NOMO-1 treated with DMSO at 0.1 percent for 48 hours (cell line): ENCODE measurements around the gene ODC1.
A peak's percentile ranks its signal among the peaks of the same experiment; 100 is the strongest.

Source experiments
- DNase-seq: peaks from one replicate; lab custom pipeline; 2025; ENCODE audit not compliant: unreplicated experiment; lab: John Stamatoyannopoulos, UW

Gene ODC1

DNA sequence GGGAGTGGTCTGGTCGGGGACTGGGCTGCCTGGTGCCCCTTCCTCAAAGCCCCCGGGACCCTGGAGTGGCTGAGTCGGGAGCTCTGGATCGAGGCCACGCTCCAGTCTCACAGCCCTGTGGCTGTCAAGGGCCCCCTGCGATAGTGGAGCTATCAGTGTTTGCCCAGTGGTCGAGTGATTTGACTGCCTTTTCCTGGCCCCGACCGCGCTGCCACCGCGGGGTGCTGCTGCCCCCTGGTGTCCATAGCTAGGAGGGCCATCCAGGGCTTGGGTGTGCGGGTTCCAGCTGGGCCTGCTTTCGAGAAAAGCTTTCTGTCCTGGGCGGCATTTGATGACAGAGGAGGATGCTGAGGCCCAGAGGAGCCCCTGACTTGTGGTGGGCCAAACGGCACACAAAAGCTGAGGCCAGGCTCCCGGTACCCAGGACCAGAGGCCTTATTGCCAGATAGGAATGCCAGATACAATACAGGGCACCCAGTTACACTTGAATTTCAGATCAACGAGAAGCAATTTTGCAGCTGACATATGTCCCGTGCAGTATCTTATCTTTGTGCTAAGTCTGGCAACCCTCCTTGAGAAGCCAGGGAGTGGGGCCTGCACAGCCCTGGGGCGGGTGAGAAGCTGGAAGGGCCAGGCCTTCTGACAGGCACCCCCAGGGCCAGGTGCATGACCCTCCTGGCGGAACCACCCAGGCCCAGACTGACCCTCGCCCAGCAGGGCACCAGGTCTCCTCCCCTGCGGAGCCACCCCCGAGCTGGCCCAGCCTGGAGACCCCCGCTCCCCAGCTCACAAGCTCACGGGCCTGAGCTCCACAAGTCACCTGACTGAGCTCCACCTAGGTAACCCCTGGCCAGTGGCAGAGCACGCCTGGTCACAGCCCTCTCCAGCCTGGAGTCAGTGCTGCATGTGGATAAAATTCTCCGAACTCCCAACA lies 13.0 kb downstream of the ODC1 start:
- peak; percentile 75 for DNase-seq

DNA sequence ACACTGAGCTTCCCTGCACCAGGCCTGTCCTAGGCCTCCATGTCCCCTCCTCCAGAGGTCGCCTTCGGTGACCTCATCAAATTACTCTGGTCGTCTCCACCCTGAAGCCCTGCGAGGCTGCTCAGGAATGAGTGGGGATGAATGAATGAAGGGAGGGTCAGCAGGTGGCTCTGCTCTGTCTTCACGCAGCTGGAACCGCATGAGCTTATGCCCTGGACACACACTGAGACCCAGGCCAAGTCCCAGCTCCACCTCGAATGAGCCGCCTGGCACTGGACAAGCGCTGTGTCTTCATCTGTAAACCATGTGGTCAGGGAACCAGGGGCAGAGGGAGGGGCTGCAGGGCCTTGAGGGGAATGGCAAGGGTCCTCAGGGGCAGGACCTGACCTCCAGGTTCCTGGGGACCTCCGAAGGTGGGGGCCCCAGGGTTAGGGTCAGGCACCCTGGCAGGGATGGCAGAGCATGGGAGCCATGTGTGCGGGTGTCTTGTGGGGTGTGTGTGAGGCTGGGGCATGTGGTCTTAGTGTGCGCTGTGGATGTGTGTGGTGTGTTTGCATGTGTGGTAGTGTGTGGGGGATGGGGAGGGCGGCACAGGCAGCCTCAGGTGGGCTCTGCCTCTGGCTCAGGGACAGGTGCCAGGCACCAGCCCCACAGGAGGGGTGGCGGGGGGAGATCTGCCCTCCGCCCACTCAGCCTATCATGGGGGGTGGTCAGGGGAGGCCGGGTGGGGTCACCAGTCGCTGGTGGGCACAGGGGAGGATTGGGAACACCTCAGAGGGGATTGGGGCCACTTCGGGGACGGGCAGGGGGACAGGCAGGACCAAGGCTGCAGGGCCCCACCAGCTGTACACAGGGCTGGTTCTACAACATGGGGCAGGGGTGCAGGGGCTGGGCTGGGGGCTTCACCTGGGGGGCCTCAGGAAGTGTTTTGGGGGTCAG lies 13.9 kb downstream of the ODC1 start:
- DNase-seq = no peak

GRCh38 chr2:10433264-10433946 lies 14.7 kb downstream of the ODC1 start:
- no peak for DNase-seq

DNA sequence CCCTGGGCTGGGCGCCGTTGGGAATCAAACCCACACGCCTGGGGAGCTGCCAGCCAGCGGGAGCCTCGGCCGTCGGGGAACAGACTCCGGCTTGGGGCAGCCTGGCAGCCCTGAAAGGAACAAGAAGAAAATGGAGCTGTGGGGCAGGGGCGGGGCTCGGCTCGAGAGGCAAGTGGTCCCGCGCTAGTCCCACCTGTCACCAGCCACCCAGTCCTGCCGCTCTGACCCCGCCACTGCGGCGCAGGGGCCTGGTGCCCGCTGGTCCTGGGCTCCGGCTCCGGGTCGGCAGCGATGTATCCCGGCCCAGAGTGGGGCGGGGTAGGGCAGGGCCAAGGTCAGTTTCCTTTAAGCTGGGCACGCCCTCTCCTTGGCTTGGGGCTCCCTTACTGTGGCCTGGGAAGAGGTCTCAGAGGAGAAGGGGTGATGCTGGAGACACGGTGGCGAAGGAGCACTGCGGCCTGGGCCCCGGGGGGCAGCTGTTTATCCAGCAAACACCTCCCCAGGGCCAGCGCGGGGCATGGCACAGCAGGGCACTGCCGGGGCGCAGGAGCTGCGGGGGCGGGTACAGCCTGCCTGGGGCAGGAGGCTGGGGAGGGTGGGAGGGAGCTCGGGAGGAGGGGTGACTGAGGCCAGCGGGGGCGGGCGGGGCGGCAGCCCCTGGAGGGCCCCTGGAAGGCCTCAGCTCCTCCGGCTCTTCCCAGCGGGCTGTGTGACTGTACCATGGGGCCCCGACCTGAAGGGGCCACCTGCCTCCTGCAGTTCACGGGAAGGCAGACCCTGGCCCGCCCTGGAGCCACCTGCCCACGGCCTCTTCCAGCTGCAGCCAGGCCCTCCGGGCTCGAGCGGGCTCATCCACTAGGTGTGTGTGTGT lies 15.6 kb downstream of the ODC1 start:
- peak; percentile 14 for DNase-seq

GRCh38 chr2:10431797-10432196 lies 16.3 kb downstream of the ODC1 start:
- DNase-seq = no peak

GRCh38 chr2:10430886-10431622 lies 17.1 kb downstream of the ODC1 start:
- DNase-seq = peak; percentile 4

DNA sequence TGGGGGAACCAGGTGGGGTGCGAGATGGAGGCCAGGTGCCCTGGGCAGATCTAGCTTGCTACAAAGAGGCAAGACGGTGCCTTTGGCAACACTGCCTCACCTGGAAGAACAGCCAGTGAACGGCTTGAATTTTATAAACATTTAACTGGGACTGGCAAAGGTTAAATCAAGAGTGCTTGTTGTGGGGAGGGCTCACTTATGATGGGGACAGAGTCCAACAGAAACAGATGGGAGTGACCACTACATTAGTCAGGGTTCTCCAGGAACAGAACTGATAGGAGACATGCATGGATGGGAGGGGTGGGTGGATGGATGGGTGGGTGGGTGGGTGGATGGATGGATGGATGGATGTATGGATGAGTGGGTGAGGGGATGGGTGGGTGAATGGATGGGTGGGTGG lies 19.2 kb downstream of the ODC1 start:
- DNase-seq = no peak

DNA sequence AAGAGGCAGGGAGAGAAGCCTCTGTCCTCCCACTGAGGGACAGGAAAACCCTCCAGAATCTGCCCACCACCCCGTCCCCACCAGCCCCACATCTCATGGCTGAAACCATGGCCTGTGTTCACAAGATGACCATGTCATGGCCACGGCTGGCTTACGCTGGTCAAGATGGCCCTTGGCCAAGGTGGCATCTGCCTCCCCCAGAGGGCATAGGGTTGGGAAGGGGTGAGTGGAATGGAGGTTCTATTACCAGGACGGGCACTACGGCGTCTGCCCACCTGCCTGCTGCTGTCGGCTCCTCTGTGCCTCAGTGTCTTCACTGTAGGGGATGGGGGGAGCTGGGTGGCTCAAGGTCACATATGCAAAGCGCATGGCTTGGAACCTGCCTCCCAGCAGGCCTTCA lies 19.8 kb downstream of the ODC1 start:
- no peak for DNase-seq

- no peak for DNase-seq
These were observed 20.5 kb downstream of the ODC1 start for GRCh38 chr2:10427618-10427949.

- DNase-seq = no peak
These were observed 21.2 kb downstream of the ODC1 start for GRCh38 chr2:10426726-10427617.

DNA sequence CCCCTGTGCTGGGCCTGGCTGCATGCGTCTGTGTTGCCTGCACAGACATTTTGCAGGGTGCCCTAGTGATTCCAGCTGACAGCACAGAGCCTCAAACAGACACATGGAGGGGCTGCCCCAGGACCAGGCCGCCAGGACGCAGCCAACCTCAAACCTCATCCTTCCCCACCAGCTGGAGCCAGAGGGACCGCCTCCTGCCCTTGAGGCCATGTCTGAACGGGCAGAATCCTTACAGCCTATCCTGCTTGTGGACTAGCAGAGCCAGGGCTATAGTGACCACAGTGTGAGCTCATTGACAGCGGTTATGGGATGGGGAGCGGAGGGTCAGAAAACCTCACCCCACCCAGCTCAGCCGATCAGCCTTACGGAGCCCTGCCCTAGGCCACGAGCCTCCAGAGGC lies 22.4 kb downstream of the ODC1 start:
- DNase-seq = no peak

DNA sequence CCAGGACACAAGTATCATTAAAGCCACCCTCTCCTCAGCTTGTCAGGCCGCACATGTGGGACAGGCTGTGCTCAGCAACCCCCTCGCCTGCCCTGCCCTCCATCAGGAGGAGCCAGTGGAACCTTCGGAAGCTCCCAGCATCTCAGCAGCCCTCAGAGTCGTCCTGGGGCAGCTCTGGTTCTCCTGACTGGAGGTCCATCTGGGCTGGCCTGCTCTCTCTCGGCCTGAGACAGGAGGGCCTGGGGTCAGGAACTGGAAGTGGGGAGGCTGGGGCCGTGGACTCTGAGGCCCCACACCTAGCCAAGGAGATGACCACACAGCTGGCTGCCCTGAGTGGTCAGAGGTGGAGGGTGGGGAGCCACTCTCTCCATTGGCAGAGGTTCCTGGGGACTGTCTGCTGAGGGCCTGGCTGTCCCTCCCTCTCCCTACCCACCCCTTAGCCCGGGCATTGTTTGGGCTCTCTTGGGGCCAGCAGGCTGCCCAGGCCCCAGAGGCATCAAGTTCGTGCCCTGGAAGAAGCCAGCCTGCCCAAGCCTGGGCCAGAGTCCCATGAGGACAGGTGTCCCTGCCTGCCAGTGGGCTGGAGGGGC lies 23.1 kb downstream of the ODC1 start:
- DNase-seq = no peak

DNA sequence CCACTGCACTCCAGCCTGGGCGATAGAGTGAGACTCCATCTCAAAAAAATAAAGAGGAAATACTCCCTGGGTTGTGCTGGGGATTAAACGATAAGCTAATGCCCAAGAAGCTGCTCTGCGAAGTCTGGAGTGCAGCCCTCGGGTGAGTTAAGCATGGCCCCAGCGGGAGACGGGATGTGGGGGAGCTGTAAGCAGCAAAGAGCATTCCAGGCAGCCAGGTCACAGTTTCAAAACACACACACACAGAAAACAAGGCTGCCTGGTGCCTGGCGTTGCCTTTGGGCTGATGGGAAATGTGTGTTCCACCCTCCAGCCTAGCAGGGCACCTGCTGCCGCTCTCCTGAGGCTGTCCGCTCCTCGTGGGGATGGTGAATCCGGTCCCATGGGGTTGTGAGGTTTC lies 24.1 kb downstream of the ODC1 start:
- no peak for DNase-seq

DNA sequence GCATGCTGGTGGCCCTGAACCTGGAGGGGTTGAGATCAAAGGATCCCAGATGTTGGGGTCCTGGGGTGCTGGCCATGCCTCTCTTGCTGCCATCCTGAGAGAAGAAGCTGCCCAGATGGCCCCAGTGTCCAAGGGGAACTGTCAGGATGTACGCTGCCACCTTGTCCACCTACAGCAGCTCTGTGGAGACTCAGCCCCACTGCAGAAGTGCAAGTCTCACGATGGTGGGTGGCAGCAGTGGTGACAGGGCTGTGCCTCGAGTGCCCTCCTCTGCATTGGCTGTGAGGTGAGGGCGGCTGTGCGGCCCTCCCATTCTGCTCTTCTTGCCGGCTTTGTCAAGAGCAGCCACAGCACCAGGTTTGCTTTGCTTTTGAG lies 24.7 kb downstream of the ODC1 start:
- no peak for DNase-seq

DNA sequence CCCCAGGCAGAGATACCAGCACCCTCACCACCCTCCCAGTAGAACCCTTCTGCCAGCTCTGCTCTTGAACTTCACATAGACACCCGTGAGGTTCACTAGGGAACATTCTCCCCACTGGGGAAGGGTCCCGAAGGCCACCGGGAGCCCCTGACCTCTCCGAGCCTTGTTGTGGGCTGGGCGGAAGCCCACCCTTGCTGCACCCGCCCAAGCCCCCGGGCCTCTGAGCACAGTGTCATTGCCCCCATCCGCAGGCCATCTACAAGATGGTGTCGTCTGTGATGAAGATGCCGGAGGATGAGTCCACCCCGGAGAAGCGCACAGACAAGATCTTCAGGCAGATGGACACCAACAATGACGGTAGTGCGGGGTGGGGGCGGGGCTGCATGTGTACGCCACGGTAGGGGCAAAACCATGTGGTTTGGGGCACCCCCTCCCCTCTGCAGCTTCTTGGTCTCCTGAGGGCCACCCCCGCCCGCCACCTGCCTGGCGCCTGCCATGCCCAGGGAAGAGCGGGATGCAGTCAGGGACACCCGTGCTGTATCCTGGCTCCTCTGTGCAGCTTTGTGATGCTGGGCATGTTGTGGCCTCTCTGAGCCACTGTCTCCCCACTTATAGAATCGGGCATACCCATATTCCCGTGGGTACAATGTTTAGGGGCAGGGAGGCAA lies 25.3 kb downstream of the ODC1 start:
- DNase-seq = no peak

DNA sequence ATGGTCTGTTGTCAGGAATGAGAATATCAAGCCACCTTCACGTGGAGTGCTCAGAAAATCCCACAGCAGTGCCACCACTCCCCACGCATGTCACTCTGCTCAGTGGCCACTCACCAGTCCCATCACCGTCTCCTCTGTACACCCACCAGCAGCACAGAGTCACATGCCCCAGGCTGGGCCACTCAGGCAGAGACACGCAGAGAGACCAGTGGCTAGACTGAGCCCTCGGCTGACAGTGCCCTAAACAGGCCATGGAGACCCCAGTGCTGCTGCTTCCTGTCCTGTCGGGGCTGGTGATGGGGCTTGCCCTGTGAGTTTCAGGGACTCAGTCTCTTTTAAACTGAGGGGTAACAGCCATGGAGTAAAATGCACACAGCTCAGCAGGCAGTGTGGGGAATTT lies 25.9 kb downstream of the ODC1 start:
- DNase-seq = no peak

DNA sequence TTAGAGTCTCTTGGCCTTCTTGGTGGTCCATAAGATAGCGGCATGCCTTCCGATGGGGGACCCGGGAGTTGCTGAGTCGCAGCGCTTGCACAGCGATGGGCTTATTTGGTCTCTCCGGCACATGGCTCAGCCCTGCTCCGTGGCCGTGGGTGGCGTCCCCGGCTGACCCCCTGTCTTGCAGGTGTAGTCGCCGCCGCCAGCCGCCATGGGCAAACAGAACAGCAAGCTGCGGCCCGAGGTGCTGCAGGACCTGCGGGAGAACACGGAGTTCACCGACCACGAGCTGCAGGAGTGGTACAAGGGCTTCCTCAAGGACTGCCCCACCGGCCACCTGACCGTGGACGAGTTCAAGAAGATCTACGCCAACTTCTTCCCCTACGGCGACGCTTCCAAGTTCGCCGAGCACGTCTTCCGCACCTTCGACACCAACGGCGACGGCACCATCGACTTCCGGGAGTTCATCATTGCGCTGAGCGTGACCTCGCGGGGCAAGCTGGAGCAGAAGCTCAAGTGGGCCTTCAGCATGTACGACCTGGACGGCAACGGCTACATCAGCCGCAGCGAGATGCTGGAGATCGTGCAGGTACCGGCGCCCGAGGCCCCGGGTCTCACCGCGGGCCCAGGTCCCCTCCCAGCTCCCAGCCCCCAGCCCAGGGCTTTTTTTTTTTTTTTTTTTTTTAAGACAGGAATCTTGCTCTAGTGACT lies 28.4 kb downstream of the ODC1 start:
- no peak for DNase-seq
